HL-60 (cell line): ENCODE data around the gene CEPT1.

ENCODE experiments used
- CTCF ChIP-seq: IDR thresholded peaks from one replicate; pipeline ENCODE4 v1.5.1; 2011; ENCODE audit warnings: low read length, control low read depth, inconsistent platforms; ENCODE audit not compliant: insufficient read depth
- POLR2AphosphoS5 ChIP-seq: IDR thresholded peaks from 2 replicates; pipeline ENCODE4 v1.6.1; 2012; ENCODE audit warnings: low read depth
- TF ChIP-seq, protein P1 (sequence below): IDR thresholded peaks from 2 replicates; pipeline ENCODE4 v1.6.1; 2012; ENCODE audit warnings: low read depth; ENCODE audit not compliant: insufficient replicate concordance

GRCh38 chr1:111161843-111162487, 21.9 kb downstream of the CEPT1 start:
- TF ChIP-seq CTCF = no peak
- TF ChIP-seq POLR2AphosphoS5 = no peak
- TF ChIP-seq, protein P1, sequence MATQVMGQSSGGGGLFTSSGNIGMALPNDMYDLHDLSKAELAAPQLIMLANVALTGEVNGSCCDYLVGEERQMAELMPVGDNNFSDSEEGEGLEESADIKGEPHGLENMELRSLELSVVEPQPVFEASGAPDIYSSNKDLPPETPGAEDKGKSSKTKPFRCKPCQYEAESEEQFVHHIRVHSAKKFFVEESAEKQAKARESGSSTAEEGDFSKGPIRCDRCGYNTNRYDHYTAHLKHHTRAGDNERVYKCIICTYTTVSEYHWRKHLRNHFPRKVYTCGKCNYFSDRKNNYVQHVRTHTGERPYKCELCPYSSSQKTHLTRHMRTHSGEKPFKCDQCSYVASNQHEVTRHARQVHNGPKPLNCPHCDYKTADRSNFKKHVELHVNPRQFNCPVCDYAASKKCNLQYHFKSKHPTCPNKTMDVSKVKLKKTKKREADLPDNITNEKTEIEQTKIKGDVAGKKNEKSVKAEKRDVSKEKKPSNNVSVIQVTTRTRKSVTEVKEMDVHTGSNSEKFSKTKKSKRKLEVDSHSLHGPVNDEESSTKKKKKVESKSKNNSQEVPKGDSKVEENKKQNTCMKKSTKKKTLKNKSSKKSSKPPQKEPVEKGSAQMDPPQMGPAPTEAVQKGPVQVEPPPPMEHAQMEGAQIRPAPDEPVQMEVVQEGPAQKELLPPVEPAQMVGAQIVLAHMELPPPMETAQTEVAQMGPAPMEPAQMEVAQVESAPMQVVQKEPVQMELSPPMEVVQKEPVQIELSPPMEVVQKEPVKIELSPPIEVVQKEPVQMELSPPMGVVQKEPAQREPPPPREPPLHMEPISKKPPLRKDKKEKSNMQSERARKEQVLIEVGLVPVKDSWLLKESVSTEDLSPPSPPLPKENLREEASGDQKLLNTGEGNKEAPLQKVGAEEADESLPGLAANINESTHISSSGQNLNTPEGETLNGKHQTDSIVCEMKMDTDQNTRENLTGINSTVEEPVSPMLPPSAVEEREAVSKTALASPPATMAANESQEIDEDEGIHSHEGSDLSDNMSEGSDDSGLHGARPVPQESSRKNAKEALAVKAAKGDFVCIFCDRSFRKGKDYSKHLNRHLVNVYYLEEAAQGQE = no peak
